ENCODE results near the gene PIAS4. TPM values are rescaled to one million over a fixed set of nuclear protein-coding genes. Genes with fewer than 3 reads are reported as not detected.

The PIAS4 gene
- total and polyA plus RNA-seq, 10 of the 15 experiments (the other 5 are each of a cell fraction or from before 2014, with no cell fraction given): 0.13 to 25.1 (median 11.3) TPM

DNA sequence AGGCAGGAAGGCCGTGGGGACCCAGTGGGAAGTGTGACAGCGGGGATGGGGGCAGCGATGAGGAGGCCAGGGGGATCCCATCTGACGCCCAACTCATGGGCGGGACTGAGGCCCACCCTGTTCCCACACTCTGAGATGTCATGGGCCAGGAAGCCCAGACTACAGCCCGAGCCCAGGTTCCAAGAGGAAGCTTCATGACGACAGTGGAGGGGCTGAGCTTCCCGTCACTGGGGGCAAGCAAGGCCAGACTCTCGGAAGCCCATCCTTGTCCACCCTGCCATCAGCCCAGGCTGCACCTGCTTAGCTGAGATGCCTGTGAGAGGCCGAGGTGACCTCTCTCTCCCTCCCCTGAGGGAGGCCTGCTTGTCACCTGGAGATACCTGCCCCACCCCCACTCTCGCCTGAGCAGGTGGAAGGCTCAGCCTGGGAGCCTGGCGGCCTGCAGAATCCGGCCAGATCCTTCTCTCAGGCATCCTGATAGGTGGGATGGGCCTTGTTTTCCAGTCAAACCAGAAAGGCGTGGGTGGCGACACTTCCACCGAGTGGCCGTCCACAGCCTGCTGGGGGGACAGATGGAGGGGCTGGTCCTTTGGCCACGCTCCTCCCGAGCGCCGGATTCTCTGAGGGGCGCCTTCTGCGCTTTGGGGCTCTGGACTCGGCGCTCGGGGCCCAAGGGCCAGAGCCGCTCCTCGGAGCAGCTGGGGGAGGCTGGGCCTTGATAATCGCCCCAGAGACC is 54.3 kb downstream of the PIAS4 start:
- Histone ChIP-seq H3K9ac (ENCODE audit: control insufficient read depth, insufficient read depth, low read length) (peak overlapping the region; percentile 75), H3K27ac (ENCODE audit: control insufficient read depth, insufficient read depth) (no peak overlapping the region; the same call in 1 of the 2 replicates), H2AFZ (ENCODE audit: control insufficient read depth, low read depth, low read length) (no peak overlapping the region), H3K4me1 (ENCODE audit: control insufficient read depth, insufficient read depth, low read length) (peaks cover 29% of the 10 kb centered on the region), H3K4me2 (ENCODE audit: control insufficient read depth, insufficient read depth) (peak overlapping the region; percentile 98), H4K20me1 (ENCODE audit: control insufficient read depth, insufficient read depth) (peaks cover 14% of the 10 kb centered on the region), H3K79me2 (ENCODE audit: control insufficient read depth, insufficient read depth, low read length) (peaks cover 80% of the 10 kb centered on the region), H3K27me3 (replicated peaks in 1 of 2; ENCODE audit: control insufficient read depth in 2 of 2, insufficient read depth in 2 of 2, low read length in 1 of 2) (no peaks in the 10 kb centered on the region), H3K36me3 (ENCODE audit: control insufficient read depth in 2 of 2, insufficient read depth in 2 of 2, low read length in 1 of 2) (peaks cover 4 to 9% of the 10 kb centered on the region in 2 experiments; a peak in 3 of 4 replicates), H3K9me3 (replicated peaks; ENCODE audit: control insufficient read depth, insufficient read depth, low read length) (no peaks in the 10 kb centered on the region), H3K4me3 (peak overlapping the region; percentile 58; the same call in 1 of the 2 replicates)
- TF ChIP-seq ZNF217 (IDR thresholded peaks at IDR 0.05): peak; percentile 90
- TF ChIP-seq IKZF1 (conservative IDR thresholded peaks at IDR 0.05): peak; percentile 28; the same call in 1 of the 2 replicates
- no peak for TF ChIP-seq STAT3 (IDR thresholded peaks at IDR 0.05; ENCODE audit: low read depth, low read length)
- no peak for TF ChIP-seq RELB (IDR thresholded peaks at IDR 0.05; ENCODE audit: low read depth)
- peak; percentile 71 for TF ChIP-seq SMARCA5 (IDR thresholded peaks at IDR 0.05)
- no peak for TF ChIP-seq CBX5 (IDR thresholded peaks at IDR 0.05; ENCODE audit: low read depth)
- TF ChIP-seq POLR2A (IDR thresholded peaks at IDR 0.05; ENCODE audit: low read depth, low read length): peak; percentile 33; the same call in 1 of the 2 replicates
- no peak for TF ChIP-seq MEF2B (IDR thresholded peaks at IDR 0.05; ENCODE audit: partially characterized antibody, poor library complexity, severe bottlenecking)
- ChIA-PET RAD21 (ENCODE audit: unreplicated experiment) (interaction anchor here (0.6 to 1.6 kb wide), 3 partner anchors 47 to 1085 kb away, joined by 3 to 5 read pairs (median 4); partner anchors contain the start of genes EEF2 and TLE6), CTCF (interaction anchor here (0.6 to 1.3 kb wide), 2 partner anchors 53 to 78 kb away, joined by 3 to 5 read pairs; no protein-coding TSS in a partner anchor), SMC1A (ENCODE audit: uncharacterized antibody, unreplicated experiment) (interaction anchor here (1.9 kb wide), 1 partner anchor 48 kb away, joined by 6 read pairs; no protein-coding TSS in a partner anchor), POLR2A (interaction anchor here (0.5 to 2.5 kb wide), 2 partner anchors 60 to 76 kb away, joined by 3 to 8 read pairs; partner anchors contain the start of gene EEF2)
- 49% methylated on average over 29 of the region's 29 CpGs for WGBS (ENCODE audit: insufficient coverage, insufficient replicate concordance, low lambda C conversion rate, missing lambda C conversion rate)
- in situ Hi-C loops (cut with MboI): loop anchor here (5.0 kb wide), 1 partner anchor 70 kb away; no protein-coding TSS in a partner anchor
- FAIRE-seq: no peak
- no TSS peak for BruUV-seq (replicated peaks)
- no peak for DNase-seq (ENCODE audit: low read depth, low spot score)
- ATAC-seq: no peak
- intact Hi-C loops (cut with micrococcal nuclease; ENCODE audit: unreplicated experiment): loop anchor here (10.0 kb wide), 1 partner anchor 123 kb away; the partner anchor contains the start of genes ANKRD24 and SIRT6
